Ureter (tissue), 1 donor: ENCODE results near the gene MDM2. TPM values are rescaled to one million over a fixed set of nuclear protein-coding genes. Genes with fewer than 3 reads are reported as not detected.
"Not testable (repeated sequence)": the region's sequence is repeated elsewhere in the genome, so short reads cannot be mapped to it uniquely, and the experiment has no call there.

ENCODE experiments used
- DNase-seq: peaks from one replicate; pipeline ENCODE4 v3.0.0-alpha.2; 2020; ENCODE audit warnings: low spot score
- total RNA-seq: library from RNA; stranded (reverse); gene quantifications from one replicate; pipeline ENCODE4 v1.2.4, GENCODE V29; 2023
- donor health status: DM: yes; HTN: yes; CAD: no.

MDM2 gene
- total RNA-seq, 1 donor from 2014 or later = 140 TPM

DNA sequence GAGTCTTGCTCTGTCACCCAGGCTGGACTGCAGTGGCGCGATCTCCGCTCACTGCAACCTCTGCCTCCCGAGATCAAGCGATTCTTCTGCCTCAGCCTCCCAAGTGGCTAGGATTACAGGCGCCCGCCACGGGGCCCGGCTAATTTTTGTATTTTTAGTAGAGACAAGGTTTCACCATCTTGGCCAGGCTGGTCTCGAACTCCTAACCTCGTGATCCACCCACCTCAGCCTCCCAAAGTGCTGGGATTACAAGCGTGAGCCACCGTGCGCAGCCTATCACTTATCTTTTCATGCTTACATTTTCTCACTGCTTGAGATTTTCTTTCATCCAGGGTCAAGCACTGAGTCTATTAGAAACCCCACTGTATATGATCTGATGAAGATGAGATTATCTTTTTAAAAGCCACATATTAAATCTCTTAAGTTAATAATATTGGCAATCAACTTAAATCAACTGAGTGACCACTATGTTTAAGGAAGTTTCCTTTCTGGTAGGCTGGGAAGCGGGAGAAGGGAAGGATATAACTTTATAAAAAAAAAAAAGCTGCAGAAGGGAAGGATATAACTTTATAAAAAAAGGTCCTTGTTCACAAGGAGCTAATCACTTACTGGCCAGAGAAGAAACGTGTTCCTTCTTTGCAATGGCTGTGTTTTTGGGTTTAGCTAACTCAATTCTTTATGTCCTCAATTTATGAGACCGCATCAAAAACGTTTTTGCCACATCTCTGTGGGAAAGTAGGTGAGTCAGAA, 1.3 kb upstream of the MDM2 start:
- DNase-seq = peak; percentile 35

DNA sequence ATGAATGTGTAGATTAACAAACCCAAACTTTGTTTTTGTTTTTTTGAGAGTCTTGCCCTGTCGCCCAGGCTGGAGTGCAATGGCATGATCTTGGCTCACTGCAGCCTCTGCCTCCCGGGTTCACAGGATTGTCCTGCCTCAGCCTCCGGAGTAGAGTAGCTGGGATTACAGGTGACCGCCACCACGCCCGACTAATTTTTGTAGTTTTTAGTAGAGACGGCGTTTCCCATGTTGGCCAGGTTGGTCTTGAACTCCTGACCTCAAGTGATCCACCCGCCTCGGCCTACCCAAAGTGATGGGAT, 752 bp upstream of the MDM2 start:
- DNase-seq = not testable (repeated sequence)

DNA sequence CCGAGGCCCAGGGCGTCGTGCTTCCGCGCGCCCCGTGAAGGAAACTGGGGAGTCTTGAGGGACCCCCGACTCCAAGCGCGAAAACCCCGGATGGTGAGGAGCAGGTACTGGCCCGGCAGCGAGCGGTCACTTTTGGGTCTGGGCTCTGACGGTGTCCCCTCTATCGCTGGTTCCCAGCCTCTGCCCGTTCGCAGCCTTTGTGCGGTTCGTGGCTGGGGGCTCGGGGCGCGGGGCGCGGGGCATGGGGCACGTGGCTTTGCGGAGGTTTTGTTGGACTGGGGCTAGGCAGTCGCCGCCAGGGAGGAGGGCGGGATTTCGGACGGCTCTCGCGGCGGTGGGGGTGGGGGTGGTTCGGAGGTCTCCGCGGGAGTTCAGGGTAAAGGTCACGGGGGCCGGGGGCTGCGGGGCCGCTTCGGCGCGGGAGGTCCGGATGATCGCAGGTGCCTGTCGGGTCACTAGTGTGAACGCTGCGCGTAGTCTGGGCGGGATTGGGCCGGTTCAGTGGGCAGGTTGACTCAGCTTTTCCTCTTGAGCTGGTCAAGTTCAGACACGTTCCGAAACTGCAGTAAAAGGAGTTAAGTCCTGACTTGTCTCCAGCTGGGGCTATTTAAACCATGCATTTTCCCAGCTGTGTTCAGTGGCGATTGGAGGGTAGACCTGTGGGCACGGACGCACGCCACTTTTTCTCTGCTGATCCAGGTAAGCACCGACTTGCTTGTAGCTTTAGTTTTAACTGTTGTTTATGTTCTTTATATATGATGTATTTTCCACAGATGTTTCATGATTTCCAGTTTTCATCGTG, 612 bp downstream of the MDM2 start:
- DNase-seq = peak; percentile 92

DNA sequence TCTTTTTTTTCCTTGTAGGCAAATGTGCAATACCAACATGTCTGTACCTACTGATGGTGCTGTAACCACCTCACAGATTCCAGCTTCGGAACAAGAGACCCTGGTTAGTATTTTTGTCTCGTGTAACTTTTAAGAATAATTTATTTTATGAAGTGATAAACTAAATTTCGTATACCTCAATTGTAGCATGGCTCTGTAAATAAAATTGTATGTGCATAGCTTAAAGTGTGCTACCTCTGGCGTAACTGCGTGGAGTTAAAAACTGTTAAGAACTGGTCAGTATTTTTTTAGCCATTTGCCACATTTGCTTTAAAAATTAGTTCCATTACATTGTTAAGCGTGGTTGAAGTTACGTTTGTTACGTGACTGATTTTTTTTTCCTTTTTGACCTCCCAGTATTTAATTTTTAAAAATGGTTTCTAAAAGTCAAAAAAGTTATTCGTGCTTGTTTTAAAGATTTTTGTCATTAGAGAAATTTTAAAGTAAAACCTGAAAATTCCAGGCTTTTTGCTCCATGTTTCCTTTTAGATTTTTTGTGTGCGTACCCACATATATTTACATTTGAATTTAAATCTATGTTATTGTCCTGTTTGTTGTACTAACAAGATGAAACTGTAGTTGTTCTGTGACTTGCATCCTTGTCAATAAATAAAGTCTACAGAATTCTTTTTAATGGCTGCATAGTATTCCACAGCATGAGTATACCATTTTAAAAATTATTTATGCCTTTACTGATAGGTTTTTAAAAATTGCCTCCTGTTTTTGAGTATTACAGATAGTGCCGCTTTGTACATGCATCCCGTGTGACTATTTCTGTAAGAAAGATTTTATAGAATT, 1.4 kb downstream of the MDM2 start:
- no peak for DNase-seq

DNA sequence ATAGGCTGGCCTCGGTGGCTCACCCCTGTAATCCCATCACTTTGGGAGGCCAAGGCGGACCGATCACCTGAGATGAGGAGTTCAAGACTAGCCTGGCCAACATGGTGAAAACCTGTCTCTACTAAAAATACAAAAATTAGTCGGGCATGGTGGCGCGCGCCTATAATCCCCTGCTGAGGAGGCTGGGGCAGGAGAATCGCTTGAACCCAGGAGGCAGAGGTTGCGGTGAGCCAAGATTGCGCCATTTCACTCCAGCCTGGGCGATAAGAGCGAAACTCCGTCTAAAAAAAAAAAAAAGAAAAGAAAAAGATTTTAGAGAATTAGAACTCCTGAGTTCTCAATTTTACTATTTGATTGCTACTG, 2.0 kb downstream of the MDM2 start:
- peak; percentile 31 for DNase-seq

DNA sequence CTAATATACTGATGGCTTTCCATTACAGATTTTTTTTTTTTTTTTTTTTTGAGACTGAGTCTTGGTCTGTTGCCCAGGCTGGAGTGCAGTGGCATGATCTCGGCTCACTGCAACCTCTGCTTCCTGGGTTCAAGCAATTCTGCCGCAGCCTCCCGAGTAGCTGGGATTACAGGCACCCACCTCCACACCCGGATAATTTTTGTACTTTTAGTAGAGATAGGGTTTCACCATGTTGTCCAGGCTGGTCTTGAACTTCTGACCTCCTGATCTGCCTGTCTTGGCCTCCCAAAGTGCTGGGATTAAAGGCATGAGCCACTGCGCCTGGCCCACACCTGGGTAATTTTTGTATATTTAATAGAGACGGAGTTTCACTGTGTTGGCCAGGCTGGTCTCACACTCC, 3.6 kb downstream of the MDM2 start:
- peak; percentile 28 for DNase-seq

DNA sequence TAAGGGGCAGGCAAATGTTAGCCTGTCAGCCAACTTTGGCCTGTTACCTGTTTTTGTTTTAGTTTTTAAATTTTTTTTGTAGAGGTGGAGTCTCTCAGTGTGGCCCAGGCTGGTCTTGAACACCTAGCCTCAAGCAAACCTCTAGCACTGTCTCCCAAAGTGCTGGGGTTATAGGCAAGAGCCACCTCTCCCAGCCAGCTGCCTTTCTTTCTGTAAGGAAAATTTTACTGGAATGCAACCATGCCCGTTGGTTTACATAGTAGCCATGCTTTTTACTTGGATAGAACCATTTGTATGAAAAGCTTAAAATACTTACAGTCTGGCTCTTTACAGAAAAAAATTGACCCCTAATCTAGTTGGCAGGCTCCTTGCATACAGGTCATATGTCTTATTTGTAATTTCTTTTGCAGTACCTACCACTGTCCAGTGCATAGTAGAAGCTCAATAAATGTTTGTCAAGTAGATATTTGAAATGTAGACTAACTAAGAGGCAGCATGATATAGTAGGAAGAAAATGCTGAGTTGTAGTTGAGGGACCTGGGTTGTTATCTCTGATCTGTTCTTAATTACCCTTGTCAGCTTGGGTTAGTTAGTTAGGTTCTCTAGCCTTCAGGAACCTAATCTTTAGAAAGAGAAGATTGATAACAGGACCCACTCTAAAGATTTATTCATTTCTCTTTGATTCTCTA, 4.7 kb downstream of the MDM2 start:
- peak; percentile 22 for DNase-seq

DNA sequence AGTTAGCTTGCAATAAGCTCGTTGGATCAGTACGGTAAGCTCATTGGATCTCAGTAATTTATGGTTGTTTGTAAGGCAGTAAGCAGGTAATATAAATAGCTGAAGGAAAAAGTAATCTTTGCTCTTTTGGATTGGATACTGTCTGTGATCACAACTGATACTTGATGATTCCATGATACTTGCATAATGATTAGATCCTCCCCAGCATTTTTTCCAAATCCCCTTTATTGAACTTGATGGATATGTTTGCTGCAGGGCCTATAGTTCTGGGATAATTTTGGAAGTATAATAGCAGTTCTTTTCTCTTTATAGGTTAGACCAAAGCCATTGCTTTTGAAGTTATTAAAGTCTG, 5.2 kb downstream of the MDM2 start:
- no peak for DNase-seq

DNA sequence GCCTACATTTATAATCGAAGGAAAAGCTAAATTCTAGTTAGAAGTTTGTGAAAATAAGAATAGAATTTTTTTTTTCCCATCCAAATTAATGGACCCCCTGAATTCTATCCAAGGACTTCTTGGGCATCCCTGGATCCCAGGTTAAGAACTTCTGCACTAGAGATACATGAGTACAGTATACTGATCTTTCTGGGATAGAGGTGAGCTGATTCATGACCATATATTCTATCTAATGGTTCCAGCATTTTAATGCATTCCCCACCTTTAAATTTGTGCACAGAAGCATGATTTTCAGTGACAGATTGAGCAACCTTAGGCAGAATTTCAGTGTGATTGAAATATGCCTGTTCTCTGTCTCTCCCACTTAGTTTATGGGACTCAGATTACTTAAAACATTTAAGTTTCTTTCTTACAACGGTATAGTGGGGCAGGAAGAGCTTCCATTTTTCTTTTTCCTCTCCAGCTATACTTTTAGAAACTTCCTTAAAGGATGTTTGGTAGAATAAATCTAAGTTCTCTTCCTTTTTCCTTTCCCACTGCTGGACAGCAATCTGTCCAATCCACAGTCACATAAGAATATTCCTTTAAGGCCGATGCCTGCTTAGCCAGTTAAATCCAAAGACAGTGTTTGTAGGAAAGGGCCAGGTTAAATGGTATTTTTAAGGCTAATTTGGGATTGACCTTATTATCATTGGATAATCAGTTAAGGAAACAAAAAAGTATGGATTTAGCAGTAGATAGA, 6.7 kb downstream of the MDM2 start:
- no peak for DNase-seq

DNA sequence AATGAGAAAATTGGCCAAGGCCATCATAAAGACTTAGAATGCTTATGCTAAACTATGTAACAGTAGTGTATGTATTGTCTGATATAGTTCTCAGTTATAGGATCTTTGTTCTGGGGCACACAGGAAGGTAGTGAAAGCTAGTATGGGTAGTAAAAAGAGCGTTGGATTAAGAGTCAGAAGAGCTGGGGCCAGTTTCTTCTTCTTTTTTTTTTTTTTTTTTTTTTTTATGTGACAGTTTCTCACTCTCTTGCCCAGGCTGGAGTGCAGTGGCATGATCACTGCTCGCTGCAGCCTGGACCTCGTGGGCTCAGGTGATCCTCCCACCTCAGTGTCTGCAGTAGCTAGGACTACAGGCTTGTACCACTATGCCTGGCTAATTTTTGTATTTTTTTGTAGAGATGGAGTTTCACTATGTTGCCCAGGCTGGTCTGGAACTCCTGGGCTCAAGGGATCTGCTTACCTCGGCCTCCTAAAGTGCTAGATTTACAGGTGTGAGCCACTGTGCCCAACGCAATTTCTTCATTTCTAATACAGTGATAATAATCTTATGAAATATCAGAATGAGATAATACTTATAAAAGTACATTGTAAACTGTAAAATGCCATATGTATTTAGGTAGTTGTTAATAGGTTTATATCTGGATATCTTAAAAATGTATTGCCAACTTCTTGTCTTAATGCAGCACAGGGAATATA, 7.4 kb downstream of the MDM2 start:
- no peak for DNase-seq

DNA sequence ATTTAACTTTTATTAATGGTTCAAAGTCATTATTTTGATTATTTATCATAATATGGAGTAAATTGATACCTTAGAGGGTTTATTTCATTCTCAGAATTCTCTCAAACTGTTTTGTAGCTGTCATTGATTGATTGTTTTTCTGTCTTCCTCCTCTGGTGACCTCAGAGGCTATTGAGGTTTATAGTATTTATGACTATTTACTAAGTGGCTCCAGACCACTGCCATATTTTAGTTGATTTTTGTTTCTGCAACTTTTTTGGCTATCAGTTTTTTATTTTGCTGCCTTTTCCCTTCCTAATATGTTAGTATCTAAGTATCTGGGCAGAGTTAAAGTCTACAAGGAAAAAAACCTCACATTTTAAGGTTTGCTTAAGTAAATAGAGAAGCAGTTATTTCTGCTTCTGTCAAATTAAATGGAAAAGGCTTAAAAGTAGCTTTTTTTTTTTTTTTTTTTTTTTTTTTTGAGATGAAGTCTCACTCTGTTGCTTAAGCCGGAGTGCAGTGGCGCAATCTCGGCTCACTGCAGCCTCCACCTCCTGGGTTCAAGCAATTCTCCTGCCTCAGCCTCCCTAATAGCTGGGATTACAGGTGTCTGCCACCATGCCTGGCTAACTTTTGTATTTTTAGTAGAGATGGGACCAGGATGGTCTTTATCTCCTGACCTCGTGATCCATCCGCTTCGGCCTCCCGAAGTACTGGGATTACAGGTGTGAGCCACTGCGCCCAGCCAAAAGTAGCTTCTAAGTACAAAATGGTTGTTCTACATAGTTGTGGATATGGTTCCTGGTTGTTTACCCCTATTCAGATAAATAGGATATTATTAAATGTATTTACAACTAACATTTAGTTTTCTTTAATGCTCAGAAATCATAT, 8.2 kb downstream of the MDM2 start:
- no peak for DNase-seq

DNA sequence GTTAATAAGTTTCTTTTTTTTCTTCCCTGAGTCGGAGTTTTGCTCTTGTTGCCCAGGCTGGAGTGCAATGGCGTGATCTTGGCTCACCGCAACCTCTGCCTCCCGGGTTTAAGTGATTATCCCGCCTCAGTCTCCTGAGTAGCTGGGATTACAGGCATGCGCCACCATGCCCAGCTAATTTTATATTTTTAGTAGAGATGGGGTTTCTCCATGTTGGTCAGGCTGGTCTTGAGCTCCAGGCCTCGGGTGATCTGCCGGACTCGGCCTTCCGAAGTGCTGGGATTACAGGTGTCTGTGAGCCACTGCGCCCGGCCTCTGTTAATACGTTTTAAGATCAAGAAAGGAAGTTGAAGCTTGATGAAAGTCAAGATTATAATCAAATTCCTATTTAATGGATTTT, 11.5 kb downstream of the MDM2 start:
- DNase-seq = not testable (repeated sequence)

DNA sequence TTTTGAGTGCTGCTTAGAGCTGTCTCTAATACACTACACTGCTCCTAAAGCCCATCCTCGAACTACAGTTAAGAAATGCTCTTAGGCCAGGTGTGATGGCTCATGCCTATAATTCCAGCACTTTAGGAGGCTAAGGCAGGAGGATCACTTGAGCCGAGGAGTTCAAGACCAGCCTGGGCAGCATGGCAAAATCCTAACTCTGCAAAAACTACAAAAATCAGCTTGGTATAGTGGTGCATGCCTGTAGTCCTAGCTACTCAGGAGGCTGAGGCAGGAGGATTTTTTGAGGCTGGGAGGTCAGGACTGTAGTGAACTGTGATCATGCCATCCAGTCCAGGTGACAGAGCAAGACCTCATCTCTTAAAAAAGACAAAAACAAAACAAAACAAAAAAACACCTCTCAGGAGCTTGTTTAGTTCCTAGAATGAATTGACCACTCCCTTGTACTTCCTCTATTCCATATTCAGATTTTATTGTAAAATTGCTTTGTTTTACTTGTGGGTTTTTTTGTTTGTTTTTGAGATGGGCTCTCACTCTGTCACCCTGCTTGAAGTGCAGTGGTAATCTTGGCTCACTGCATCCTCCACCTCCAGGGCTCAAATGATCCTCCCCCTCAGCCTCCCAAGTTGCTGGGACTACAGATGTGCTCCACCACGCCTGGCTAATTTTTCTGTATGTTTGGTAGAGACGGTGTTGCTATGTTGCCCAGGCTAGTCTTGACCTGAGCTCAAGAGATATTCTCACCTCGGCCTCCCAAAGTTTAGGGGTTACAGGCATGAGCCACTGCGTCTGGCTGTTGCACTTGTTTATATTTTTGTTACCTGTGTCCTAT, 13.6 kb downstream of the MDM2 start:
- DNase-seq = no peak

DNA sequence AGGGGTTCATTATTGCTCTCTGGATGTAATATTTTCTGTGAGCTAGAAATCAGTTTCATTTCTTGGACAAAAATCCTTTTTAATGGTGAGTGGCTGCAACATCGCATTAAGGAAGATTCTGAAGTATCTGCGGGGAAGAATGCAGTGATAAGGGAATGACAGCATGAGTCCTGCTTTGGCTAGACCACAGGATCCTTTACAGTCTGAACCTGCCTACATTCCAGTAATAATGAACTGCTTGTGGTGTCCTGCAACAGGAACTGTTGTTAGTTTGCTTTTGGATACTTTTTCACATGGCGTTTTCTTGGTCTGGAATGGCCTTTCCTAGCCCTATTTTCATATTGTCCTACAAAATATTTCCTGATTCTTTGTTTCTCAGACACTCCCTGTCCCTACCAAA, 15.7 kb downstream of the MDM2 start:
- no peak for DNase-seq

DNA sequence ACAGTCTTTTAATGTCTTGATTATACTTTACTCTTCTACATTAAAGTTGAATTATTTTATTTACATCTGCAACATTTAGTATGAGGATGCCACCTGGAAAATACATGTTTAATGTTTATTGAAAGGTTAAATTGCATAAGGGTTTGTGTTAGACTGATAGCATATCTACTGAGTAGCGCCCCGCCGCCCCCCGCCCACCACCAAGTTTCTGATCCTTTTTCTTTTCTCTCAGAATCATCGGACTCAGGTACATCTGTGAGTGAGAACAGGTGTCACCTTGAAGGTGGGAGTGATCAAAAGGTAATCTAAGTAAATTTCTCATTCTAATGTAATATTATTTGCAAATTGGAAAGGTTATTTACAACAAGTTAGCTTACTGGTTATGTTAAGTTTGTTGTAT, 16.2 kb downstream of the MDM2 start:
- no peak for DNase-seq

DNA sequence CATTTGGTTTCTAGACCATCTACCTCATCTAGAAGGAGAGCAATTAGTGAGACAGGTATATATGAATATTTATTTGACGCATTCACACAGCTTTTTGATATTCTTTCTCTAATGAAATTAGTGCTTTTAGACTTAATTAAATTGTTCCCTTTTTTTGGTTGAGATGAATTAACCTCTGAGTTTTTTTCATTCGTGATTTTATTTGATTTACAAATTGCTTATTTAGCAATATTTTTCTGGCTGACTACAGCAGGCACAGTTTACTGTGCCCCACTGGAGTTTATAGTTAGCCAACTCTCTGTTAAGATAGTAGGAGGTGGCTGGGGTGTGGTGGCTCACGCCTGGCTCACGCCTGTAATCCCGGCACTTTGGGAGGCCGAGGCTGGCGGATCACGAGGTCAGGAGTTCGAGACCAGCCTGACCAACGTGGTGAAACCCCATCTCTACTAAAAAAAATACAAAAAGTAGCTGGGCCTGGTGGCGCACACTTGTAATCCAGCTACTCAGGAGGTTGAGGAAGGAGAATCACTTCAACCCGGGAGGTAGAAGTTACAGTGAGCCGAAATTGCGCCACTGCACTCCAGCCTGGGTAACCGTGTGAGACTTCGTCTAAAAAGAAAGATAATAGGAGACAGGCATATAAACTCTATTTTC, 16.7 kb downstream of the MDM2 start:
- no peak for DNase-seq

DNA sequence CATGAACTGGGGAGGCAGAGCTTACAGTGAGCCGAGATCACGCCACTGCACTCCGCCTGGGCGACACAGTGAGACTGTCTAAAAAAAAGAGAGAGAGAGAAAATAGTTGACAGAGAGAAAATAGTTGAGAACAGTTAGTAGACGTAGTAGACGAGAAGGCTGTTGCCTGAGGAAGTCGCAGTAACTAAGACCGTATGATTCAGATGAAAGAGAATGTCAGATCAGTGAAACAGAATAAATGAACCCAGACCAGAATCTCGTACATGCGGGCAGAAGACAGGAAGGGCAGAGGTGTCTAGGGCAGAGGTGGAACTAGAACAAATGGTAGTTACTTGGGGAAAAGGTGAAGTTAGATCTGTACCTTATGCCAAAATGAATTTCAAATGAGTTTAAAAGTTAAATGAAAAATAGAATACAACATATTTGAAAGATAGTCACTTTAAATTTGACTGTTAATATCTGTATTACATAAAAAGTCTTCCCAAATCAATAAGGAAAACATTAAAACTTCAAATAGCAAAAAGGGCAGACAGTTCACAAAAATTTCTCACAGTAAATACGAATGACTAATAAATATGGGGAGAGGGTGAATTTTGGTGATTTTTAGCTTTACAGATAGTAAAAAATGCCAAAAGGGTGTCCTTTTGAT, 17.7 kb downstream of the MDM2 start:
- DNase-seq = no peak
